Activated naive CD4-positive, alpha-beta T cell treated with anti-CD3 and anti-CD28 coated beads, Interleukin-2, amount 50 U/mL, for 72 hours (primary cell): Measurements from ENCODE around the gene NOTCH1. TPM values are rescaled to one million over a fixed set of nuclear protein-coding genes. Genes with fewer than 3 reads are reported as not detected.
A peak's percentile ranks its signal among the peaks of the same experiment; 100 is the strongest.

Experiments used
- ATAC-seq, 2 donors: fragments of 150-1000 bp; cut with Tn5 transposase; 2 replicates each; pipeline ENCODE4 v1.10.0; 2021; ENCODE audit warnings: mild to moderate bottlenecking in 2 of 2, moderate library complexity in 2 of 2
- DNase-seq, 2 donors: peaks; one replicate each; pipeline ENCODE4 v3.0.0; 2021 to 2022; ENCODE audit warnings: low spot score in 2 of 2
- H3K27ac Mint-ChIP-seq, 2 donors: one replicate each; pipeline ENCODE4 v1.8.0; 2022; ENCODE audit warnings: mild to moderate bottlenecking in 2 of 2, mixed read lengths in 2 of 2
- H3K36me3 Mint-ChIP-seq, 2 donors: one replicate each; pipeline ENCODE4 v1.8.0; 2022; ENCODE audit warnings: mixed read lengths in 2 of 2
- H3K9me3 Mint-ChIP-seq, 2 donors: one replicate each; pipeline ENCODE4 v1.8.0; 2022; ENCODE audit warnings: mixed read lengths in 2 of 2
- total RNA-seq, 2 donors: library from RNA; stranded (reverse); gene quantifications; one replicate each; pipeline ENCODE4 v1.2.3, GENCODE V29; 2022

NOTCH1 gene
- total RNA-seq, 2 donors from 2014 or later, result 76.4 to 85.5 TPM

GRCh38 chr9:136463578-136463977 lies 82.3 kb downstream of the NOTCH1 start:
- H3K27ac Mint-ChIP-seq, result no peak overlapping the region
- ATAC-seq (no peak), DNase-seq (no peak)
- H3K9me3 Mint-ChIP-seq, result no peaks in the 10 kb centered on the region
- peaks cover 11 to 24% of the 10 kb centered on the region in 2 donors for H3K36me3 Mint-ChIP-seq

- peaks cover 11 to 25% of the 10 kb centered on the region in 2 donors for H3K36me3 Mint-ChIP-seq
- no peak overlapping the region for H3K27ac Mint-ChIP-seq
- ATAC-seq (no peak), DNase-seq (no peak)
- no peaks in the 10 kb centered on the region for H3K9me3 Mint-ChIP-seq
These were observed 83.2 kb downstream of the NOTCH1 start for GRCh38 chr9:136462664-136463063.

GRCh38 chr9:136460772-136461325 lies 85.0 kb downstream of the NOTCH1 start:
- ATAC-seq (no peak), DNase-seq (no peak)
- H3K9me3 Mint-ChIP-seq, result no peaks in the 10 kb centered on the region
- peaks cover 6 to 25% of the 10 kb centered on the region in 2 donors for H3K36me3 Mint-ChIP-seq
- H3K27ac Mint-ChIP-seq, result no peak overlapping the region

- Mint-ChIP-seq H3K36me3 (peaks cover 0 to 20% of the 10 kb centered on the region in 2 donors), H3K9me3 (no peaks in the 10 kb centered on the region), H3K27ac (no peak overlapping the region)
- ATAC-seq (no peak), DNase-seq (no peak)
These were observed 86.4 kb downstream of the NOTCH1 start for GRCh38 chr9:136459425-136459824.

- no peak for ATAC-seq
- H3K9me3 Mint-ChIP-seq, result no peaks in the 10 kb centered on the region
- no peak for DNase-seq
- peaks cover 6 to 23% of the 10 kb centered on the region in 2 donors for H3K36me3 Mint-ChIP-seq
- no peak overlapping the region for H3K27ac Mint-ChIP-seq
These were observed 88.5 kb downstream of the NOTCH1 start for GRCh38 chr9:136457326-136457725.

- peaks cover 6 to 23% of the 10 kb centered on the region in 2 donors for H3K36me3 Mint-ChIP-seq
These were observed 89.6 kb downstream of the NOTCH1 start for GRCh38 chr9:136456258-136456657.

GRCh38 chr9:136455043-136456002 lies 90.5 kb downstream of the NOTCH1 start:
- no peak for DNase-seq
- Mint-ChIP-seq H3K9me3 (no peaks in the 10 kb centered on the region), H3K27ac (peak overlapping the region in 1 of 2 donors; percentile 59), H3K36me3 (peaks cover 7 to 28% of the 10 kb centered on the region in 2 donors)
- ATAC-seq, result no peak

More at GRCh38 chr9:136456258-136456657, 89.6 kb downstream of the NOTCH1 start:
- DNase-seq, result no peak
- Mint-ChIP-seq H3K27ac (peak overlapping the region in 1 of 2 donors; percentile 59), H3K9me3 (no peaks in the 10 kb centered on the region)
- ATAC-seq, result no peak

GRCh38 chr9:136454026-136454796 lies 91.6 kb downstream of the NOTCH1 start:
- ATAC-seq (peak in 1 of 2 donors; percentile 12), DNase-seq (no peak)
- Mint-ChIP-seq H3K36me3 (peaks cover 13 to 21% of the 10 kb centered on the region in 2 donors), H3K27ac (peak overlapping the region; percentile 46 to 90), H3K9me3 (no peaks in the 10 kb centered on the region)

- no peaks in the 10 kb centered on the region for H3K9me3 Mint-ChIP-seq
- H3K36me3 Mint-ChIP-seq, result peaks cover 13% of the 10 kb centered on the region in 2 donors
- H3K27ac Mint-ChIP-seq, result peak overlapping the region; percentile 46 to 90
- DNase-seq (no peak), ATAC-seq (no peak)
These were observed 92.5 kb downstream of the NOTCH1 start for GRCh38 chr9:136453326-136453725.

- peak overlapping the region in 1 of 2 donors; percentile 61 for H3K27ac Mint-ChIP-seq
- no peaks in the 10 kb centered on the region for H3K9me3 Mint-ChIP-seq
- H3K36me3 Mint-ChIP-seq, result peaks cover 19 to 21% of the 10 kb centered on the region in 2 donors
- ATAC-seq (no peak), DNase-seq (no peak)
These were observed 94.5 kb downstream of the NOTCH1 start for GRCh38 chr9:136451221-136451877.

GRCh38 chr9:136448655-136449054 lies 97.2 kb downstream of the NOTCH1 start:
- Mint-ChIP-seq H3K9me3 (no peaks in the 10 kb centered on the region), H3K36me3 (peaks cover 28% of the 10 kb centered on the region in 2 donors), H3K27ac (peak overlapping the region in 1 of 2 donors; percentile 44)
- ATAC-seq (no peak), DNase-seq (no peak)

GRCh38 chr9:136447173-136447778 lies 98.6 kb downstream of the NOTCH1 start:
- ATAC-seq (no peak), DNase-seq (no peak)
- no peaks in the 10 kb centered on the region for H3K9me3 Mint-ChIP-seq
- no peak overlapping the region for H3K27ac Mint-ChIP-seq
- peaks cover 23% of the 10 kb centered on the region in 2 donors for H3K36me3 Mint-ChIP-seq

- ATAC-seq (no peak), DNase-seq (no peak)
- Mint-ChIP-seq H3K36me3 (peaks cover 16 to 23% of the 10 kb centered on the region in 2 donors), H3K9me3 (no peaks in the 10 kb centered on the region), H3K27ac (peak overlapping the region in 1 of 2 donors; percentile 86)
These were observed 100.0 kb downstream of the NOTCH1 start for GRCh38 chr9:136445799-136446198.
